Ascending aorta (tissue), 2 donors: ENCODE measurements around the gene DPP7. TPM values are rescaled to one million over a fixed set of nuclear protein-coding genes. Genes with fewer than 3 reads are reported as not detected.

Experiments used
- DNase-seq, 2 donors: peaks; one replicate each; pipeline ENCODE4 v3.0.0-alpha.2; 2019; ENCODE audit warnings: low spot score in 2 of 2
- H3K27ac ChIP-seq, 2 donors: fragments of 200-600 bp; sonication (generic); one replicate each; pipeline ENCODE4 v1.5.1; 2016 to 2017; ENCODE audit warnings: mild to moderate bottlenecking in 1 of 2
- H3K27me3 ChIP-seq: fragments of 200-600 bp; sonication (generic); one replicate; pipeline ENCODE4 v1.5.1; 2017
- H3K36me3 ChIP-seq, 2 donors: fragments of 200-600 bp; sonication (generic); one replicate each; pipeline ENCODE4 v1.5.1; 2016
- H3K4me1 ChIP-seq, 2 donors: fragments of 200-600 bp; sonication (generic); one replicate each; pipeline ENCODE4 v1.5.1; 2016 to 2017; ENCODE audit warnings: mild to moderate bottlenecking in 1 of 2
- H3K4me3 ChIP-seq, 2 donors: fragments of 200-600 bp; sonication (generic); one replicate each; pipeline ENCODE4 v1.5.1; 2016 to 2017; ENCODE audit warnings: mild to moderate bottlenecking in 1 of 2
- H3K9me3 ChIP-seq, 2 donors: fragments of 200-600 bp; sonication (generic); one replicate each; pipeline ENCODE4 v1.5.1; 2016
- CTCF ChIP-seq, 3 experiments: fragments of 200-600 bp in 2 of 3; fragments of 450-650 bp in 1 of 3; sonication (generic) in 2 of 3; IDR thresholded peaks; one replicate each; pipeline ENCODE4 v1.5.1; 2016 to 2019; ENCODE audit warnings: antibody characterized with exemption in 3 of 3, mild to moderate bottlenecking in 1 of 3, moderate library complexity in 1 of 3
- intact Hi-C: fragments of 100-400 bp; cut with DNase I; formaldehyde crosslinking; loops from one replicate; pipeline ENCODE4 v1.15.1; 2023
- total RNA-seq: library from RNA; depleted of rRNA; stranded (reverse); fragments of >200 nt; gene quantifications from one replicate; pipeline ENCODE4 v1.1.0, GENCODE V29; 2016

Gene DPP7
- total RNA-seq, 1 donor from 2014 or later: 176 TPM

- no peaks in the 10 kb centered on the region for H3K9me3 ChIP-seq
- no peak for DNase-seq
- H3K36me3 ChIP-seq: peaks cover 24 to 46% of the 10 kb centered on the region in 2 donors
- H3K4me1 ChIP-seq: peaks cover 0 to 15% of the 10 kb centered on the region in 2 donors
- intact Hi-C loops: no loop called here
- no peak overlapping the region for H3K27ac ChIP-seq
- no peaks in the 10 kb centered on the region for H3K27me3 ChIP-seq
- TF ChIP-seq CTCF (IDR thresholded peaks at IDR 0.05): no peak
- no peak overlapping the region for H3K4me3 ChIP-seq
Observed at GRCh38 chr9:137112564-137113384, 1.8 kb downstream of the DPP7 start.

- peaks cover 31 to 54% of the 10 kb centered on the region in 2 donors for H3K36me3 ChIP-seq
- DNase-seq: no peak
- intact Hi-C loops: no loop called here
- TF ChIP-seq CTCF (IDR thresholded peaks at IDR 0.05): no peak
- H3K9me3 ChIP-seq: no peaks in the 10 kb centered on the region
- H3K27ac ChIP-seq: no peak overlapping the region
- no peaks in the 10 kb centered on the region for H3K27me3 ChIP-seq
- H3K4me1 ChIP-seq: peaks cover 0 to 15% of the 10 kb centered on the region in 2 donors
- no peak overlapping the region for H3K4me3 ChIP-seq
Observed at GRCh38 chr9:137111788-137112563, 2.6 kb downstream of the DPP7 start.

GRCh38 chr9:137110911-137111787, 3.4 kb downstream of the DPP7 start:
- Histone ChIP-seq H3K9me3 (no peaks in the 10 kb centered on the region), H3K27ac (no peak overlapping the region), H3K4me3 (no peak overlapping the region), H3K4me1 (peaks cover 0 to 15% of the 10 kb centered on the region in 2 donors), H3K36me3 (peaks cover 39 to 62% of the 10 kb centered on the region in 2 donors), H3K27me3 (no peaks in the 10 kb centered on the region)
- intact Hi-C loops: no loop called here
- no peak for DNase-seq
- TF ChIP-seq CTCF (IDR thresholded peaks at IDR 0.05): no peak

- intact Hi-C loops: no loop called here
- DNase-seq: no peak
- no peaks in the 10 kb centered on the region for H3K27me3 ChIP-seq
Observed at GRCh38 chr9:137110147-137110910, 4.2 kb downstream of the DPP7 start.

More at GRCh38 chr9:137110147-137110910, 4.2 kb downstream of the DPP7 start:
- H3K36me3 ChIP-seq: peaks cover 46 to 70% of the 10 kb centered on the region in 2 donors
- H3K27ac ChIP-seq: no peak overlapping the region
- H3K4me1 ChIP-seq: peaks cover 0 to 13% of the 10 kb centered on the region in 2 donors
- no peak overlapping the region for H3K4me3 ChIP-seq
- TF ChIP-seq CTCF (IDR thresholded peaks at IDR 0.05): no peak
- no peaks in the 10 kb centered on the region for H3K9me3 ChIP-seq
